Hepatocyte (in vitro differentiated cells): ENCODE measurements around the gene ZFHX3. TPM values are rescaled to one million over a fixed set of nuclear protein-coding genes. Genes with fewer than 3 reads are reported as not detected.
A peak's percentile ranks its signal among the peaks of the same experiment; 100 is the strongest.

Experiments
- DNase-seq: peaks from one replicate; pipeline ENCODE4 v3.0.0-alpha.2; 2016; ENCODE audit warnings: low spot score
- H2AFZ ChIP-seq: fragments of 200-600 bp; sonication (generic); 2 replicates; pipeline ENCODE4 v1.6.0; 2016; ENCODE audit warnings: antibody characterized with exemption, mild to moderate bottlenecking
- H3K27ac ChIP-seq: fragments of 200-600 bp; sonication (generic); 2 replicates; pipeline ENCODE4 v1.5.1; 2016; ENCODE audit warnings: mild to moderate bottlenecking
- H3K27me3 ChIP-seq: fragments of 200-600 bp; sonication (generic); 2 replicates; pipeline ENCODE4 v1.6.1; 2016
- H3K36me3 ChIP-seq: fragments of 200-600 bp; sonication (generic); replicated peaks from 2 replicates; pipeline ENCODE4 v1.5.1; 2016; ENCODE audit warnings: low read depth; ENCODE audit not compliant: insufficient read depth
- H3K4me1 ChIP-seq: fragments of 200-600 bp; sonication (generic); 2 replicates; pipeline ENCODE4 v1.5.1; 2016; ENCODE audit warnings: mild to moderate bottlenecking, moderate library complexity; ENCODE audit not compliant: insufficient read depth
- H3K4me2 ChIP-seq: fragments of 200-600 bp; sonication (generic); 2 replicates; pipeline ENCODE4 v1.6.0; 2016
- H3K4me3 ChIP-seq: fragments of 200-600 bp; sonication (generic); 2 replicates; pipeline ENCODE4 v1.5.1; 2016; ENCODE audit warnings: mild to moderate bottlenecking
- H3K79me2 ChIP-seq: fragments of 200-600 bp; sonication (generic); 2 replicates; pipeline ENCODE4 v1.6.0; 2017; ENCODE audit warnings: mild to moderate bottlenecking
- H3K9me2 ChIP-seq: fragments of 200-600 bp; sonication (generic); replicated peaks from 2 replicates; pipeline ENCODE4 v1.6.0; 2017; ENCODE audit warnings: mild to moderate bottlenecking; ENCODE audit not compliant: insufficient read depth
- H3K9me3 ChIP-seq: fragments of 200-600 bp; sonication (generic); 2 replicates; pipeline ENCODE4 v1.5.1; 2016; ENCODE audit warnings: low read depth, mild to moderate bottlenecking
- H4K20me1 ChIP-seq: fragments of 200-600 bp; sonication (generic); 2 replicates; pipeline ENCODE4 v1.6.0; 2016; ENCODE audit warnings: mild to moderate bottlenecking; ENCODE audit not compliant: insufficient read depth, poor library complexity, severe bottlenecking
- EZH2 ChIP-seq: fragments of 200-600 bp; sonication (generic); IDR thresholded peaks from 2 replicates; pipeline ENCODE4 v1.6.1; 2016; ENCODE audit warnings: antibody characterized with exemption, mild to moderate bottlenecking, borderline replicate concordance
- EZH2phosphoT487 ChIP-seq: fragments of 200-600 bp; sonication (generic); IDR thresholded peaks from one replicate; pipeline ENCODE4 v1.6.1; 2018; ENCODE audit warnings: antibody characterized with exemption, mild to moderate bottlenecking, low read depth, moderate library complexity; ENCODE audit not compliant: unreplicated experiment, severe bottlenecking
- WGBS: methylation state at CpG from one replicate; pipeline ENCODE4 v1.1.6; 2016; ENCODE audit warnings: low lambda C conversion rate; ENCODE audit errors: missing lambda C conversion rate; 5-methylcytosine and 5-hydroxymethylcytosine counted together
- polyA plus RNA-seq: library from polyadenylated mRNA; unstranded; fragments of >200 nt; fragmentation: Nextera tagmentation; extraction: Ambion mirVana; gene quantifications from 2 replicates; pipeline ENCODE4 v1.2.1, GENCODE V29; 2016
- total RNA-seq: library from RNA; depleted of rRNA; stranded (reverse); fragments of >200 nt; gene quantifications from 2 replicates; pipeline ENCODE4 v1.2.3, GENCODE V29; 2014
- TF ChIP-seq, protein P1 (sequence below): fragments of 200-600 bp; sonication (generic); IDR thresholded peaks from 2 replicates; pipeline ENCODE4 v1.5.1; 2016; ENCODE audit warnings: antibody characterized with exemption, mild to moderate bottlenecking; ENCODE audit not compliant: poor library complexity

The ZFHX3 gene
- total and polyA plus RNA-seq, 2 experiments from 2014 or later, result 6.4 to 11.6 TPM

DNA sequence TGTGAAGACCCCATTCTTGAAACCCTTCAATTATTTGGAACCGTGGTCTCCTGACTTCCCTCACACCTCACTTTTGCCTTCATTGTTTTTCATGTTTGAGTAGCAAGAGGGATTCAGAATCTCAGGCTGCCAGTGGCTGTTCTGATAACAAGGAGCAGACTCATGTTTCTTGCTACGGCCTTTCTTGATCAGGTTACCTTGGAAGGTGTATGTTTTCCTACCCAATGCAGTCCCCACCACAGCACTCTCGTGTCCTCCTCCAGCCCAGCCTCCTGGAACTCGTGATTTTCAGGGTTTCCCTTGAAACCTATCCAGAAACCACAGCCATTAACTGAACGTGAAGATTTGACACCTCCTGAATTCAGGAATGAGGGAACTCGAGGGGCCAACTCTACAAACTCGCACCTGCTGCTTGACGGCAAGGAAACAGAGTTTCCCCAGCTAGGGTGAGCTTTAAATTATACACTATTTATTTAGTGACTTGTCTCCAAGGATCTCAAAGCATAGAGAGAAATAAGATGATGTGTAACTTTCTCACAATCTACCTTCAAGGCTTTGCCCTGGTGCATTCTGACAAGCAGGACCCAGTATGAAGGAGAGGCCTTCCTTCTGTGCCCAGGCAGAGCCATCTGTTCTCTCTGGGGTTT lies 1.6 kb downstream of the ZFHX3 start:
- H3K27me3 ChIP-seq, result no peaks in the 10 kb centered on the region
- H3K9me3 ChIP-seq, result no peaks in the 10 kb centered on the region
- H2AFZ ChIP-seq, result no peak overlapping the region
- no peaks in the 10 kb centered on the region for H3K9me2 ChIP-seq
- no peak for DNase-seq
- H3K4me3 ChIP-seq, result no peak overlapping the region
- peak overlapping the region; percentile 98 for H3K27ac ChIP-seq
- H3K4me1 ChIP-seq, result peaks cover 76% of the 10 kb centered on the region
- TF ChIP-seq, protein P1, sequence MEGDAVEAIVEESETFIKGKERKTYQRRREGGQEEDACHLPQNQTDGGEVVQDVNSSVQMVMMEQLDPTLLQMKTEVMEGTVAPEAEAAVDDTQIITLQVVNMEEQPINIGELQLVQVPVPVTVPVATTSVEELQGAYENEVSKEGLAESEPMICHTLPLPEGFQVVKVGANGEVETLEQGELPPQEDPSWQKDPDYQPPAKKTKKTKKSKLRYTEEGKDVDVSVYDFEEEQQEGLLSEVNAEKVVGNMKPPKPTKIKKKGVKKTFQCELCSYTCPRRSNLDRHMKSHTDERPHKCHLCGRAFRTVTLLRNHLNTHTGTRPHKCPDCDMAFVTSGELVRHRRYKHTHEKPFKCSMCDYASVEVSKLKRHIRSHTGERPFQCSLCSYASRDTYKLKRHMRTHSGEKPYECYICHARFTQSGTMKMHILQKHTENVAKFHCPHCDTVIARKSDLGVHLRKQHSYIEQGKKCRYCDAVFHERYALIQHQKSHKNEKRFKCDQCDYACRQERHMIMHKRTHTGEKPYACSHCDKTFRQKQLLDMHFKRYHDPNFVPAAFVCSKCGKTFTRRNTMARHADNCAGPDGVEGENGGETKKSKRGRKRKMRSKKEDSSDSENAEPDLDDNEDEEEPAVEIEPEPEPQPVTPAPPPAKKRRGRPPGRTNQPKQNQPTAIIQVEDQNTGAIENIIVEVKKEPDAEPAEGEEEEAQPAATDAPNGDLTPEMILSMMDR, result no peak
- TF ChIP-seq EZH2phosphoT487, result no peak
- no peak for TF ChIP-seq EZH2
- peaks cover 94% of the 10 kb centered on the region for H3K79me2 ChIP-seq
- WGBS, result 36% methylated on average over 8 of the region's 8 CpGs
- peaks cover 3% of the 10 kb centered on the region for H4K20me1 ChIP-seq
- H3K36me3 ChIP-seq, result no peaks in the 10 kb centered on the region
- H3K4me2 ChIP-seq, result peak overlapping the region; percentile 93

DNA sequence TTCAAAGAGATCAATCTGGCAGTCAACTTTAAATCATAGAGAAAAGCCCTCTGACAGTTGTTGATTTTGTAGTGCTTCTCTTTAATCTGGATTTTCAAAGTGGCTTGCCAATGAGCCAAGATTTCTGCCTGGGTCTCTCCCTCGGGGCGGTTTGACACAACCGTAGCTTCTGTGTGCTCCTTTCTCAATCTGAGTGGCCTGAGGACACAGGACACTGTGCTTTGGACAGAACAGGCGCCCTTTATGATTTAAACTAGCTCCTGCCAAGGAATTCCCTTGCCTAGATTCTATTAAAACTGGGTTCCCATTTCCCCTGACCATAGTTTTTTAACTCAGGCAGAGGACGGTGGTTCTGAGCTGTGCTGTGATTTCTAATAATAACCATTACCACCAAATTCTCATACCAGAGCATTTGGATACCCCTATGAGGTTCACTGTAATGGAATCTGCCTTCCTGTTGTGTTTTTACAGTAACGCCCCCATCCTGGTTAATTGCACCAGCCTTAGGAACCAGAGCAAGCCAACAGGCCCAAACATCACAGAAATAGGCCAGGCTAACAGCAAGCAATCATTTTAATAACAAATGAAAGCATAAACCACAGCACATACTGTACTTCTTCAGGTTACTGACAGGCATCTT lies 4.0 kb downstream of the ZFHX3 start:
- Histone ChIP-seq H3K9me3 (no peaks in the 10 kb centered on the region), H3K27me3 (no peaks in the 10 kb centered on the region), H3K4me2 (peak overlapping the region; percentile 30), H3K9me2 (no peaks in the 10 kb centered on the region), H3K4me3 (no peak overlapping the region), H3K4me1 (peaks cover 52% of the 10 kb centered on the region), H2AFZ (no peak overlapping the region), H4K20me1 (peaks cover 3% of the 10 kb centered on the region), H3K36me3 (no peaks in the 10 kb centered on the region), H3K27ac (peak overlapping the region; percentile 23), H3K79me2 (peaks cover 95% of the 10 kb centered on the region)
- WGBS, result 70% methylated on average over 6 of the region's 6 CpGs
- TF ChIP-seq, protein P1, result no peak
- TF ChIP-seq EZH2 (no peak), EZH2phosphoT487 (no peak)
- no peak for DNase-seq

DNA sequence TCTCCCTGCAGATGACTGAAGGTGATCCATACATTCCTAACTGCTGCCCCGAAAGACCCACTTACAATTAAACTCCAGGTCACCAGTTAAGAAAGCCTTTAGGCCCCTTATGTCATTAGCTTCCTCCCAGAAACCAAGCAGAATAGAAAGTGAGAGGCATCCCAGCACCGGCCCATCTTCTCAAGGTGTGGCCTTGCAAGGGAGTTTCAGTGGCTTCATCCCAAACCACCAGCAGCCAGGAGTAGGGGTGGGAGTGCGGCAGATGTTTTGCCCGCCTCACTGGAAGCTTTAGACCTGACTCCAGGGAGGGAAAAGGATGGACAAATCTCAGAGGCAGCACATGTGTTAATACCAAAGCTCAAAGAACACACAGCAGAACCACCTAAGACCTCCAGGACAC lies 5.1 kb downstream of the ZFHX3 start:
- Histone ChIP-seq H3K9me3 (no peaks in the 10 kb centered on the region), H3K9me2 (no peaks in the 10 kb centered on the region), H3K27me3 (no peaks in the 10 kb centered on the region), H3K27ac (no peak overlapping the region), H3K4me3 (no peak overlapping the region), H3K79me2 (peaks cover 100% of the 10 kb centered on the region), H4K20me1 (peaks cover 3% of the 10 kb centered on the region), H3K4me1 (peaks cover 54% of the 10 kb centered on the region), H3K4me2 (no peak overlapping the region), H2AFZ (no peak overlapping the region), H3K36me3 (no peaks in the 10 kb centered on the region)
- no peak for DNase-seq
- TF ChIP-seq, protein P1, result no peak
- TF ChIP-seq EZH2 (no peak), EZH2phosphoT487 (no peak)
- 74% methylated on average over 4 of the region's 4 CpGs for WGBS

DNA sequence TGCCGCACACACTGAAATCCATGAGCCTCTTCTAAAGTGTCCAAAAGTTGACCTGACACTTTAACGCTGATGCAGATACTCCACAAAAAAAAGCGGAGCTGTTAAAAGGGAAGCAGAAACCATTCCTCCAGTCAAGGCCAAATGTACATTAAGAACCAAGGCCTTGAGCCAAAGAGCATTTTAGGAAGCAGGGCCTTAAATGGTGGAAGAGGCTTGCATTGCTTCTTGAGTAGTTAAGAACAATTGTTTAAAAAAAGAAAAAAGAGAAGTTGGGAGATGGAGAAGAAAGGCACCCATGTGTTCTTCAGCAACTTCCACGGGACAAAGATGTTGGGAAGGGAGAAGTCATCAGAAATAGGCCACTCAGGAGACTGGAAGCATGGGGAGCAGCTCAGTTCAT lies 6.3 kb downstream of the ZFHX3 start:
- no peak overlapping the region for H3K4me3 ChIP-seq
- H3K4me2 ChIP-seq, result no peak overlapping the region
- H3K4me1 ChIP-seq, result peaks cover 58% of the 10 kb centered on the region
- no peak for DNase-seq
- no peaks in the 10 kb centered on the region for H3K9me2 ChIP-seq
- no peak for TF ChIP-seq EZH2phosphoT487
- TF ChIP-seq, protein P1, result no peak
- no peak for TF ChIP-seq EZH2
- WGBS, result 75% methylated on average over 4 of the region's 4 CpGs
- H2AFZ ChIP-seq, result no peak overlapping the region
- no peaks in the 10 kb centered on the region for H3K9me3 ChIP-seq
- peaks cover 100% of the 10 kb centered on the region for H3K79me2 ChIP-seq
- H3K27ac ChIP-seq, result no peak overlapping the region
- peaks cover 3% of the 10 kb centered on the region for H4K20me1 ChIP-seq
- H3K36me3 ChIP-seq, result no peaks in the 10 kb centered on the region
- no peaks in the 10 kb centered on the region for H3K27me3 ChIP-seq
